Placental pericyte (primary cell): ENCODE data around the gene MRAS. TPM values are rescaled to one million over a fixed set of nuclear protein-coding genes. Genes with fewer than 3 reads are reported as not detected.

Experiments used
- total RNA-seq: library from RNA; depleted of rRNA; stranded (reverse); fragments of >200 nt; gene quantifications from 2 replicates; pipeline ENCODE4 v1.2.3, GENCODE V29; 2012

Gene MRAS
- total RNA-seq, result 13.3 and 42.2 TPM in 2 replicates

GRCh38 chr3:138347960-138348753 is at the start of gene MRAS:
Gene MRAS, plus strand, starts transcription at chr3:138348579. Its CDS starts 24,305 bp downstream, at chr3:138372884.

GRCh38 chr3:138329127-138329983 is 19.0 kb upstream of the MRAS start, which contains the start of gene NME9:
Gene NME9, minus strand, starts transcription at chr3:138329851. Its CDS starts 516 bp downstream, at chr3:138329335.

GRCh38 chr3:138434276-138434874 is 86.0 kb downstream of the MRAS start, which contains the start of gene ESYT3:
Gene ESYT3, plus strand, starts transcription at chr3:138434616. Its CDS starts 183 bp downstream, at chr3:138434799.

Other genes starting within 250 kb of the MRAS start
- 20.8 and 45.2 TPM in 2 replicates for gene DZIP1L, start 233.0 kb upstream of the MRAS start, total RNA-seq
- gene A4GNT, start 216.2 kb upstream of the MRAS start, total RNA-seq, result not detected in 2 replicates
- 5.9 and 19.2 TPM in 2 replicates for gene DBR1, start 173.7 kb upstream of the MRAS start, total RNA-seq
- 49.5 and 59.0 TPM in 2 replicates for gene ARMC8, start 161.3 kb upstream of the MRAS start, total RNA-seq
- not detected in 2 replicates for gene NME9, start 18.7 kb upstream of the MRAS start, total RNA-seq
- under 0.01 TPM in 1 of 2 replicates, not detected in the other for gene ESYT3, start 86.0 kb downstream of the MRAS start, total RNA-seq
- 11.0 and 17.1 TPM in 2 replicates for gene CEP70, start 245.7 kb downstream of the MRAS start, total RNA-seq